AG08395 (cell line): Measurements from ENCODE around the gene MICALL2.

Experiments
- DNase-seq: peaks from one replicate; pipeline ENCODE4 v3.0.0; 2012; ENCODE audit warnings: mixed read lengths, low spot score

The MICALL2 gene

GRCh38 chr7:1433128-1433920, 25.9 kb downstream of the MICALL2 start:
- no peak for DNase-seq

- peak; percentile 71 for DNase-seq
Measured at GRCh38 chr7:1432411-1433082, 26.7 kb downstream of the MICALL2 start.

- no peak for DNase-seq
Measured at GRCh38 chr7:1431634-1432380, 27.5 kb downstream of the MICALL2 start.

GRCh38 chr7:1431226-1431625, 28.0 kb downstream of the MICALL2 start:
- DNase-seq: no peak

- DNase-seq: no peak
Measured at GRCh38 chr7:1430056-1430845, 29.0 kb downstream of the MICALL2 start.

GRCh38 chr7:1428941-1429501, 30.2 kb downstream of the MICALL2 start:
- DNase-seq: no peak

- DNase-seq: no peak
Measured at GRCh38 chr7:1427064-1427657, 32.1 kb downstream of the MICALL2 start.

- DNase-seq: no peak
Measured at GRCh38 chr7:1426474-1426873, 32.8 kb downstream of the MICALL2 start.

- DNase-seq: peak; percentile 56
Measured at GRCh38 chr7:1425292-1426136, 33.8 kb downstream of the MICALL2 start.

- DNase-seq: no peak
Measured at GRCh38 chr7:1424041-1424440, 35.2 kb downstream of the MICALL2 start.

GRCh38 chr7:1423264-1423811, 35.9 kb downstream of the MICALL2 start:
- DNase-seq: no peak

- DNase-seq: no peak
Measured at GRCh38 chr7:1422512-1423263, 36.6 kb downstream of the MICALL2 start.

GRCh38 chr7:1421946-1422345, 37.3 kb downstream of the MICALL2 start:
- no peak for DNase-seq

- DNase-seq: no peak
Measured at GRCh38 chr7:1421020-1421790, 38.1 kb downstream of the MICALL2 start.

GRCh38 chr7:1419688-1420087, 39.6 kb downstream of the MICALL2 start:
- DNase-seq: no peak

GRCh38 chr7:1419310-1419634, 40.0 kb downstream of the MICALL2 start:
- no peak for DNase-seq

- DNase-seq: no peak
Measured at GRCh38 chr7:1418505-1419309, 40.6 kb downstream of the MICALL2 start.
